K562 (cell line): ENCODE results near the gene PLEKHA6. TPM values are rescaled to one million over a fixed set of nuclear protein-coding genes. Genes with fewer than 3 reads are reported as not detected.

ENCODE experiments used
- CBX2 ChIP-seq: fragments of 200-600 bp; sonication (generic); IDR thresholded peaks from one replicate; pipeline ENCODE4 v1.6.1; 2012; ENCODE audit warnings: mild to moderate bottlenecking, low read length, inconsistent platforms; ENCODE audit not compliant: insufficient read depth, poor library complexity, severe bottlenecking
- CHD4 ChIP-seq: fragments of 200-600 bp; sonication (generic); IDR thresholded peaks from 3 replicates; pipeline ENCODE4 v1.6.1; 2012; ENCODE audit warnings: low read depth, mild to moderate bottlenecking, mixed read lengths, low read length, inconsistent platforms; ENCODE audit not compliant: insufficient read depth, insufficient replicate concordance, poor library complexity, severe bottlenecking
- EP400 ChIP-seq: fragments of 450-650 bp; IDR thresholded peaks from 2 replicates; pipeline ENCODE4 v1.6.1; 2017; ENCODE audit warnings: antibody characterized with exemption, mild to moderate bottlenecking, moderate library complexity
- ILK ChIP-seq: fragments of 450-650 bp; IDR thresholded peaks from 2 replicates; pipeline ENCODE4 v1.6.1; 2016; ENCODE audit warnings: missing genetic modification characterization, low read depth, mild to moderate bottlenecking, missing compliant biosample characterization, moderate library complexity, borderline replicate concordance
- OTX1 ChIP-seq: fragments of 450-650 bp; formaldehyde crosslinking; IDR thresholded peaks from 2 replicates; pipeline ENCODE4 v1.4.0; 2022; ENCODE audit warnings: mild to moderate bottlenecking
- SREBF1 ChIP-seq: fragments of 150-350 bp; IDR thresholded peaks from 2 replicates; pipeline ENCODE4 v1.6.1; 2014; ENCODE audit warnings: antibody characterized with exemption, low read depth, low read length, borderline replicate concordance
- SRSF9 ChIP-seq: fragments of 200-400 bp; formaldehyde crosslinking; IDR thresholded peaks from 2 replicates; pipeline ENCODE4 v1.6.1; 2017; ENCODE audit warnings: low read depth, low read length, borderline replicate concordance
- TCF7 ChIP-seq: sonication (generic); IDR thresholded peaks from 2 replicates; pipeline ENCODE4 v1.6.1; 2016; ENCODE audit warnings: antibody characterized with exemption, borderline replicate concordance
- ZNF551 ChIP-seq: fragments of 250-450 bp; sonication (Bioruptor Pico); IDR thresholded peaks from 2 replicates; pipeline ENCODE4 v1.5.0; 2021; ENCODE audit warnings: mild to moderate bottlenecking, moderate library complexity
- ZNF76 ChIP-seq: fragments of 250-450 bp; sonication (Bioruptor Pico); IDR thresholded peaks from 2 replicates; pipeline ENCODE4 v1.4.0; 2020; ENCODE audit warnings: mild to moderate bottlenecking, moderate library complexity, borderline replicate concordance
- ZNF830 ChIP-seq: fragments of 250-450 bp; sonication (Bioruptor Pico); IDR thresholded peaks from 2 replicates; pipeline ENCODE4 v1.5.0; 2021; ENCODE audit warnings: mild to moderate bottlenecking
- polyA plus RNA-seq, 8 experiments: library from polyadenylated mRNA; depleted of rRNA in 4 of 8; stranded (reverse) in 5 of 8; unstranded in 3 of 8; fragments of >200 nt; fragmentation: Nextera tagmentation in 2 of 8; fragmentation: Illumina TruSeq in 1 of 8; extraction: Ambion mirVana in 2 of 8; extraction: Trizol in 1 of 8; gene quantifications; 2 replicates each; pipeline versions ENCODE4 v1.2.1 to v1.2.3, GENCODE V29; 2011 to 2014; ENCODE audit warnings: inconsistent platforms in 1 of 8, missing spikeins in 1 of 8
- total RNA-seq, 7 experiments: library from RNA; depleted of rRNA in 6 of 7; stranded (reverse); fragments of >200 nt in 6 of 7; fragmentation: Illumina TruSeq in 2 of 7; extraction: Trizol in 2 of 7; gene quantifications; 2 replicates each; pipeline versions ENCODE4 v1.2.1 to v1.2.3, GENCODE V29; 2011 to 2021; ENCODE audit warnings: low replicate concordance in 1 of 7
- TF ChIP-seq, protein P1 (sequence below), 2 experiments: fragments of 450-650 bp in 1 of 2; IDR thresholded peaks; 2 replicates each; pipeline ENCODE4 v1.6.1; 2011 to 2017; ENCODE audit warnings: low read depth in 2 of 2, antibody characterized with exemption in 1 of 2, borderline replicate concordance in 1 of 2, low read length in 1 of 2, mild to moderate bottlenecking in 1 of 2, mixed read lengths in 1 of 2; ENCODE audit not compliant: control insufficient read depth in 1 of 2
- TF ChIP-seq, protein P2 (sequence below): fragments of 450-650 bp; IDR thresholded peaks from 2 replicates; pipeline ENCODE4 v1.7.0; 2016; ENCODE audit warnings: borderline replicate concordance

Gene PLEKHA6
- total and polyA plus RNA-seq, 9 of the 15 experiments (the other 6 are each of a cell fraction or from before 2014, with no cell fraction given), result under 0.01 to 0.33 (median 0.01) TPM; not detected in 4

DNA sequence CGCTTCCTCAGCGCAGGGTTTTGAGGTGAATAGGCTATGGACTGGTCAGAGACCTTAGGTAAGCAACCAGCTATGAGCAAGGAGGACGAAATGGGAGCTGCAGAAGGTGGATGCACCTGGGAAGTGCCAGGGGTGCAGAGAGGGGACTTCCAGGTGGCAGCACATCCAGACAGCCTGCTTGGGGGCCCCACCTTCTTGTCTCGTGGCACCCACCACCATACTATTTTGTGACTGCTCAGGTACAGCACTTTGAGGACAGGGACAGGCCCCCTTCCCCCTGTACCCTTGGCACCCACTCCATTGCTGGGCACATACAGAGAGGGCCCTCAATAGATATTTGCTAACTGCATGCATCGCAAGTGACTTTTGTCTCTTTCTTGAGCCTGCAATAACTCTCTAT, 162.7 kb downstream of the PLEKHA6 start (continued):
- TF ChIP-seq, protein P1, sequence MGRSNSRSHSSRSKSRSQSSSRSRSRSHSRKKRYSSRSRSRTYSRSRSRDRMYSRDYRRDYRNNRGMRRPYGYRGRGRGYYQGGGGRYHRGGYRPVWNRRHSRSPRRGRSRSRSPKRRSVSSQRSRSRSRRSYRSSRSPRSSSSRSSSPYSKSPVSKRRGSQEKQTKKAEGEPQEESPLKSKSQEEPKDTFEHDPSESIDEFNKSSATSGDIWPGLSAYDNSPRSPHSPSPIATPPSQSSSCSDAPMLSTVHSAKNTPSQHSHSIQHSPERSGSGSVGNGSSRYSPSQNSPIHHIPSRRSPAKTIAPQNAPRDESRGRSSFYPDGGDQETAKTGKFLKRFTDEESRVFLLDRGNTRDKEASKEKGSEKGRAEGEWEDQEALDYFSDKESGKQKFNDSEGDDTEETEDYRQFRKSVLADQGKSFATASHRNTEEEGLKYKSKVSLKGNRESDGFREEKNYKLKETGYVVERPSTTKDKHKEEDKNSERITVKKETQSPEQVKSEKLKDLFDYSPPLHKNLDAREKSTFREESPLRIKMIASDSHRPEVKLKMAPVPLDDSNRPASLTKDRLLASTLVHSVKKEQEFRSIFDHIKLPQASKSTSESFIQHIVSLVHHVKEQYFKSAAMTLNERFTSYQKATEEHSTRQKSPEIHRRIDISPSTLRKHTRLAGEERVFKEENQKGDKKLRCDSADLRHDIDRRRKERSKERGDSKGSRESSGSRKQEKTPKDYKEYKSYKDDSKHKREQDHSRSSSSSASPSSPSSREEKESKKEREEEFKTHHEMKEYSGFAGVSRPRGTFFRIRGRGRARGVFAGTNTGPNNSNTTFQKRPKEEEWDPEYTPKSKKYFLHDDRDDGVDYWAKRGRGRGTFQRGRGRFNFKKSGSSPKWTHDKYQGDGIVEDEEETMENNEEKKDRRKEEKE (IDR thresholded peaks at IDR 0.05; ENCODE audit: borderline replicate concordance in 1 of 2, control insufficient read depth in 1 of 2, low read depth in 2 of 2, low read length in 1 of 2), result no peak
- TF ChIP-seq EP400 (no peak), SREBF1 (no peak), SRSF9 (no peak), CHD4 (no peak), TCF7 (no peak), CBX2 (no peak), OTX1 (CRISPR knock-in tag) (no peak), ZNF76 (CRISPR knock-in tag) (no peak), ZNF830 (CRISPR knock-in tag) (no peak), ZNF551 (CRISPR knock-in tag) (no peak), ILK (no peak)
- TF ChIP-seq, protein P2, sequence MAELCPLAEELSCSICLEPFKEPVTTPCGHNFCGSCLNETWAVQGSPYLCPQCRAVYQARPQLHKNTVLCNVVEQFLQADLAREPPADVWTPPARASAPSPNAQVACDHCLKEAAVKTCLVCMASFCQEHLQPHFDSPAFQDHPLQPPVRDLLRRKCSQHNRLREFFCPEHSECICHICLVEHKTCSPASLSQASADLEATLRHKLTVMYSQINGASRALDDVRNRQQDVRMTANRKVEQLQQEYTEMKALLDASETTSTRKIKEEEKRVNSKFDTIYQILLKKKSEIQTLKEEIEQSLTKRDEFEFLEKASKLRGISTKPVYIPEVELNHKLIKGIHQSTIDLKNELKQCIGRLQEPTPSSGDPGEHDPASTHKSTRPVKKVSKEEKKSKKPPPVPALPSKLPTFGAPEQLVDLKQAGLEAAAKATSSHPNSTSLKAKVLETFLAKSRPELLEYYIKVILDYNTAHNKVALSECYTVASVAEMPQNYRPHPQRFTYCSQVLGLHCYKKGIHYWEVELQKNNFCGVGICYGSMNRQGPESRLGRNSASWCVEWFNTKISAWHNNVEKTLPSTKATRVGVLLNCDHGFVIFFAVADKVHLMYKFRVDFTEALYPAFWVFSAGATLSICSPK, result no peak
- TF ChIP-seq, all 486 proteins: peak for 0
